ENCODE data around the gene DOCK10.

DOCK10 gene

DNA sequence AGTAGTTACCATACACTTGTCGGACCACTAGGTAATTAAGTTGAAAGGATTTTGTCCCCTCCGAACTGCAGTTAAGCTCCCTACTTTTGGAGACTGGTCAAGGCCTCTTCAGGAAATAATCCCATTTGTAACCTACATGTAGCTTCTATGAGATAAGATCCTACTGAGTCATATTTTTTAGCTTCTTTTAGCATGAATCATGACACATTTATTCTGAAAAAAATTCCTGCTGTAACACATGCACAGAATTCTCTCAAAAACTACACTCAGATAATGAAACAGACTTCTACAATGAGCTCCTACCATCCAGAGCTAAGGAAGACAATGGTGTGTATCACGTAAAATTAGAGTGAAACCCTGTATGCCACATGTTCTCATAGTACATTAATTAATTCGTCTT, 225.5 kb downstream of the DOCK10 start:
- Histone ChIP-seq H3K4me3 (ENCODE audit: low read depth, low read length) (peak overlapping the region; percentile 14; the same call in 1 of the 2 replicates), H3K79me2 (ENCODE audit: control insufficient read depth, insufficient read depth, low read length, unreplicated experiment) (no peaks in the 10 kb centered on the region), H3K4me1 (ENCODE audit: control insufficient read depth, insufficient read depth, low read length, unreplicated experiment) (peaks cover 31% of the 10 kb centered on the region), H3K27ac (ENCODE audit: low read depth, low read length) (peak overlapping the region; percentile 41), H3K27me3 (ENCODE audit: insufficient read depth, low read length) (no peaks in the 10 kb centered on the region), H2AFZ (ENCODE audit: low read length, unreplicated experiment) (no peak overlapping the region), H3K36me3 (ENCODE audit: insufficient read depth, low read length) (peaks cover 35% of the 10 kb centered on the region)

DNA sequence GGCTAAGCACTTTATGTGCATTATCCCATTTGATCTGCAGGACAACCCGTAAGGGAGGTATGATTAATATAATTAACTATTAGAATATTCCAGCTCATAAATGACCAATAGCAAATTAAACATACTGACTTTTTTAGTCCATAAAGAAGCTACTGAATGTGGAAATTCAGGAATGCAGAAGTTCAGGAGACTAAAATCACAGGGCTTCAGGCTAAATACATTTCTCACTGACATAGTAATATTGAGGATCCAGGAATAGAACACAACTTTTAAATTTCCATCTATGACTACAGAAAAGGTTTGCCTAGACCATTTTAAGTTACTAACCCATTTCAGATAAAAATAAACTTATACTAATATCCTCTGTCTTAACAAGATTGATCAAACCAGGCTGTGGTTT, 228.7 kb downstream of the DOCK10 start:
- Histone ChIP-seq H3K4me1 (ENCODE audit: control insufficient read depth, insufficient read depth, low read length, unreplicated experiment) (peaks cover 21% of the 10 kb centered on the region), H3K27ac (ENCODE audit: low read depth, low read length) (no peak overlapping the region), H3K4me3 (ENCODE audit: low read depth, low read length) (no peak overlapping the region), H3K27me3 (ENCODE audit: insufficient read depth, low read length) (no peaks in the 10 kb centered on the region), H3K36me3 (ENCODE audit: insufficient read depth, low read length) (peaks cover 28% of the 10 kb centered on the region), H3K79me2 (ENCODE audit: control insufficient read depth, insufficient read depth, low read length, unreplicated experiment) (no peaks in the 10 kb centered on the region), H2AFZ (ENCODE audit: low read length, unreplicated experiment) (no peak overlapping the region)

DNA sequence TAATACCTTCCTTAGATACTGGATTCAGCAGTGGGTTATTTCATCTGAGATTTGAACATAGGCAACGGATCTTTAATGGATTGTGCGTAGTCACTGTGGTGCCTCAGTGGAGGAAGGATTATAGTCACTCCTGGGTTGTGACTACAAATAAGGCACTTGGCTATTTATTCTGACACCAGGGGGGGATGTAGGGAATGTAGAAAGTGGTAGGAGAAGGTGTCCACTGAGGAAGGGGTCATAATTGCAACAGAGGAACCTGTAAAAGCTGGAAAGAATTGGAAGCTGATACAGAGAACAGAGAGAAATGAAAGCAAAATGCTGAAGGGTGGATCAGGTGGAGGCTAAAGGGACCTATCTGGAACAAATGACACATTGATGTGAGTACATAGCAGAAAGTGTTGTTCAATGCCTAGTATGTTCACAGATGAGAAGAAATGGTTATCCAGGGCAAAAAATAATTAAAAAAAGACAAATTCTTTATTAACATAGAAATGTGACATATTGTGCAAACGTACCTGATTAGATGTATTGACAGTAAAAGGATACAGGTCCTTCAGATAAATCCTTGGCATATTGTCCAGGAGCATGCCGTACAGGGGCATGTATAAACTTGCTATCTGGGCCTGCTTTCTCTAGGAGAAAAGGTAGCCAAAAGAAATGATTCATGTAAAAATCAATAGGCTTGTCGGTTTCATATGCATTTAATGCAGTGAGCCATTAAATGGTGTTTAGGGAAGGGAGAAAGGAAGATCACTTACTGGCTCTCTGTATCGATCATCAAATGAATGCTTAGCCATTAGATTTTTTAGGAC, 234.9 kb downstream of the DOCK10 start:
- H3K4me3 ChIP-seq (ENCODE audit: low read depth, low read length): no peak overlapping the region
- H3K27ac ChIP-seq (ENCODE audit: low read depth, low read length): no peak overlapping the region
- H3K79me2 ChIP-seq (ENCODE audit: control insufficient read depth, insufficient read depth, low read length, unreplicated experiment): no peaks in the 10 kb centered on the region
- no peak overlapping the region for H2AFZ ChIP-seq (ENCODE audit: low read length, unreplicated experiment)
- H3K27me3 ChIP-seq (ENCODE audit: insufficient read depth, low read length): no peaks in the 10 kb centered on the region
- peaks cover 24% of the 10 kb centered on the region for H3K36me3 ChIP-seq (ENCODE audit: insufficient read depth, low read length)
- peaks cover 8% of the 10 kb centered on the region for H3K4me1 ChIP-seq (ENCODE audit: control insufficient read depth, insufficient read depth, low read length, unreplicated experiment)

DNA sequence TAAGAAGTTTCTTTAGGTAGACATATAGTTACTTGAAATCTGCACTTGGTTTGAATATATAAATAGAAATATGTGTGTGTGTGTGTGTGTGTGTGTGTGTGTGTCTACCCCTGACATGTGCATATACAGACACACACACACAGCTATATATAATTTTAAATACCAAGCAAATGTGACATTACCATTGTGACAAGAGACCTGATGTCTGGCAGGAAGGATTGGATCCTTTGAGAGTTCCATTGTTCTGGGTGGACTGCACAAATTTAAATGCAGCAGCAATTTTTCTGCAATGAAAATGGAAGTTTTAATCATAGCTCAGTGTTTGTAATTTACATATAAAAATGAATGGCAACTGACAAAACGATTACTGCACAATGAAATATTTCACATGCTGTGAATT, 238.3 kb downstream of the DOCK10 start:
- H3K36me3 ChIP-seq (ENCODE audit: insufficient read depth, low read length): peaks cover 38% of the 10 kb centered on the region

DNA sequence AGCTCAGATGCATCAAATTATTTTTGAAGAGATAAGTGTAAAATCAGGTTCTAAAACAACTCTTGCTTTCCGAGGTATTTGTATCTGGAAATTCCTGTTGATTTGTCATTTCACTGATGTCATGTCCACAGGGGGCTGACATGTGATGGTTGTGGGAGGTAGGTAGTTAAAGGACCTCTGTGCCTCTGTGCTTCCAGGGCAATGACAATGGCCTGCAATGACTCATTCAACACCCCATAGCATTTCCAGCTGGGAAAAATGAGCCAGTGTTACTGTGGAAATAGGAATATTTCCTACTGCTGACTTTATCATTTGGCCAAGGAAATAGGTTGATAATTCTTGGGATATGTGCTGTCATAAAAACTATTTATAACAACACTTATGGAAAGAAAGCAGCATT, 239.9 kb downstream of the DOCK10 start:
- Histone ChIP-seq H3K79me2 (ENCODE audit: control insufficient read depth, insufficient read depth, low read length, unreplicated experiment) (no peaks in the 10 kb centered on the region), H3K4me1 (ENCODE audit: control insufficient read depth, insufficient read depth, low read length, unreplicated experiment) (peaks cover 11% of the 10 kb centered on the region), H2AFZ (ENCODE audit: low read length, unreplicated experiment) (no peak overlapping the region), H3K4me3 (ENCODE audit: low read depth, low read length) (no peak overlapping the region), H3K27me3 (ENCODE audit: insufficient read depth, low read length) (no peaks in the 10 kb centered on the region), H3K27ac (ENCODE audit: low read depth, low read length) (peak overlapping the region; percentile 48; the same call in 1 of the 2 replicates), H3K36me3 (ENCODE audit: insufficient read depth, low read length) (peaks cover 34% of the 10 kb centered on the region)

More for the DNA sequence above, 238.3 kb downstream of the DOCK10 start:
- Histone ChIP-seq H3K79me2 (ENCODE audit: control insufficient read depth, insufficient read depth, low read length, unreplicated experiment) (no peaks in the 10 kb centered on the region), H3K27me3 (ENCODE audit: insufficient read depth, low read length) (no peaks in the 10 kb centered on the region), H3K4me3 (ENCODE audit: low read depth, low read length) (no peak overlapping the region), H2AFZ (ENCODE audit: low read length, unreplicated experiment) (no peak overlapping the region), H3K27ac (ENCODE audit: low read depth, low read length) (no peak overlapping the region), H3K4me1 (ENCODE audit: control insufficient read depth, insufficient read depth, low read length, unreplicated experiment) (peaks cover 11% of the 10 kb centered on the region)

DNA sequence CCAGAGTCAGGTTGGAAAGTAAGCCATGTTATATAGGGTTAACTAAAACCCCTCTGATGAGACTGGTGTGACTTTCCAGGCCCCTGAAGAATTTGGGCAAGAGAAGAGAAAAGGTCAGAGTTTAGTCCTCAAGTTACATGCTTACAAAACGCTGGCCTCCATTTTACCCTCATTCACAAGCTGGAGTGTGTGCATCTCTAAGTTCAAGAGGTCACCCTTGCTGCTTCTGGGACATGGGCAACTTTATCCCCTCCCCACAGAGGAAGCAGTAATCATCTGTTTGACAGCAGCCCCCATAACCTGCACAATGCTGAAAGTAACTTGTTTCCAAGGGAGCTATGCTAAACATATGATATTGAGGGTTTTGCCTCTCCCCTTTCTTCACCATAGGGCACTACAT, 240.9 kb downstream of the DOCK10 start:
- Histone ChIP-seq H3K36me3 (ENCODE audit: insufficient read depth, low read length) (peaks cover 34% of the 10 kb centered on the region), H3K79me2 (ENCODE audit: control insufficient read depth, insufficient read depth, low read length, unreplicated experiment) (no peaks in the 10 kb centered on the region), H3K27me3 (ENCODE audit: insufficient read depth, low read length) (no peaks in the 10 kb centered on the region), H3K27ac (ENCODE audit: low read depth, low read length) (0 out of 2 replicates have a peak overlapping the region, but pooled peaks have one; percentile 10), H3K4me1 (ENCODE audit: control insufficient read depth, insufficient read depth, low read length, unreplicated experiment) (peaks cover 11% of the 10 kb centered on the region), H2AFZ (ENCODE audit: low read length, unreplicated experiment) (no peak overlapping the region), H3K4me3 (ENCODE audit: low read depth, low read length) (no peak overlapping the region)

DNA sequence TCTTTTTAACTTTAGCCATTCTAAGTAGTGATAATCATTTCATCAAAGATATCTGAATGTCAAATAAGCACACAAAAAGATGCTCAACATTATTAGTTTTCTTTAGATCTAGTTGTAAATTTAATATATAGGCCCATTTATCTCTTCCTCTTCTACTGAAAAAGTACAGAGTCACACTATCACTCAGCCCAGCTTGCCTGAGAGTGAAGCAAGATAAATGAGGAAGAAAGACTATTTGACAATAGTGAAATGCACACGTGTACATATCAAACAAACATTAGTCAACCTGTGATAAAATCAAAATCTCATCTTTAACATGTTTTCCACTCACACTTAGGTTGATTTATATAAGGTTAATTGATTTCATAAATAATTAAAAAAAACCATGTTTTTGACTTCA, 242.6 kb downstream of the DOCK10 start:
- Histone ChIP-seq H2AFZ (ENCODE audit: low read length, unreplicated experiment) (no peak overlapping the region), H3K36me3 (ENCODE audit: insufficient read depth, low read length) (peaks cover 27% of the 10 kb centered on the region), H3K79me2 (ENCODE audit: control insufficient read depth, insufficient read depth, low read length, unreplicated experiment) (no peaks in the 10 kb centered on the region), H3K27ac (ENCODE audit: low read depth, low read length) (no peak overlapping the region), H3K4me3 (ENCODE audit: low read depth, low read length) (no peak overlapping the region), H3K4me1 (ENCODE audit: control insufficient read depth, insufficient read depth, low read length, unreplicated experiment) (peaks cover 11% of the 10 kb centered on the region), H3K27me3 (ENCODE audit: insufficient read depth, low read length) (no peaks in the 10 kb centered on the region)

DNA sequence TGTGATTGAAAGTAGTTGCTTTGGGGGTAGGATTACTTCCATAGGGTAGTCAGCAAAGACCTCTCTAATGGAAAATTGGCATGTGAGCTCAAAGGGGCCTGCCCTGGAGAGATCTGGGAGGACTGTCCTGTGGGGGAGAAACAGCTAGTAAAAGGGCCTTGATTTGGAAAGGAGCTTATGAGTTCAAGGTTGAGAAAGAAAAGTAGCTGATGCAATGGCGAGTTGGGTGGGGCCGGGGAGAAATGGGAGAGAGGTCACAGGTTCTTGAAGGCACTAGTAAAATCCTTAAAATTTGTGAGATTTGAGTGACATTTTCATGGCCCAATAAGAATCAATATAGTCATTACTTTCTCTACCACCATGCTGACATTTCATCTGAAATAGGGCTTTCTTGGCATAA, 244.1 kb downstream of the DOCK10 start:
- Histone ChIP-seq H3K36me3 (ENCODE audit: insufficient read depth, low read length) (peaks cover 31% of the 10 kb centered on the region), H3K4me1 (ENCODE audit: control insufficient read depth, insufficient read depth, low read length, unreplicated experiment) (peaks cover 11% of the 10 kb centered on the region), H3K27me3 (ENCODE audit: insufficient read depth, low read length) (no peaks in the 10 kb centered on the region), H3K79me2 (ENCODE audit: control insufficient read depth, insufficient read depth, low read length, unreplicated experiment) (no peaks in the 10 kb centered on the region), H2AFZ (ENCODE audit: low read length, unreplicated experiment) (no peak overlapping the region), H3K27ac (ENCODE audit: low read depth, low read length) (no peak overlapping the region), H3K4me3 (ENCODE audit: low read depth, low read length) (no peak overlapping the region)

DNA sequence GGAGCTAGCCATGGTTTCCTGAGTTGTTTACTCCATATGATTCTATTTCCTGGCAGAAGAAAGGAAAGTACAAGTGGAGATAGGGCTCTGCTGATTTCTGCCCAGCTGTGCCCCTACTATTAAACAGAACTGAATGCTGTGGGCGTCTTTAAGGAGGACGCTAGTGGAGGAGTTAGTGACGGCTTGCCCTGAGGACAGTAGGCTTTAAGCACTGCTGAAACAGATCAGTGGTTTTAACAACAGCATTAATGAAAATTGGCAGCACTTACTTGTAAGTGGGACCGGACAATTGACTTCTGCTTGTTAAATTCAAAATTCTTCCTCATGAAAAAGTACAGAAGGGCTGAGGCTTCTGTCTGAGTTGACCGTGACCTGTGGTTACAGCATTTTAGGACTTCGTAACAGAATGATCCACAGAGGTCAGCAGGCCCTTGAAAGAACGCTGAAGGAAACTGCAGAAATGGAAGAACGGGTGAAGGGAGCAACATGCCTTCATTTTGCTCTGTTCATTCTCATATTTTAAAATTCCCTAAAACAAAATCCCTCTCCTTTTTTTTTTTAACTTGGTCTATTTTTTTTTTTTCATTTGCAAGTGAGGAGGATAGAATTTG, 245.5 kb downstream of the DOCK10 start:
- Histone ChIP-seq H3K79me2 (ENCODE audit: control insufficient read depth, insufficient read depth, low read length, unreplicated experiment) (no peaks in the 10 kb centered on the region), H2AFZ (ENCODE audit: low read length, unreplicated experiment) (no peak overlapping the region), H3K36me3 (ENCODE audit: insufficient read depth, low read length) (peaks cover 24% of the 10 kb centered on the region), H3K4me3 (ENCODE audit: low read depth, low read length) (no peak overlapping the region), H3K27me3 (ENCODE audit: insufficient read depth, low read length) (no peaks in the 10 kb centered on the region), H3K27ac (ENCODE audit: low read depth, low read length) (no peak overlapping the region), H3K4me1 (ENCODE audit: control insufficient read depth, insufficient read depth, low read length, unreplicated experiment) (no peaks in the 10 kb centered on the region)

DNA sequence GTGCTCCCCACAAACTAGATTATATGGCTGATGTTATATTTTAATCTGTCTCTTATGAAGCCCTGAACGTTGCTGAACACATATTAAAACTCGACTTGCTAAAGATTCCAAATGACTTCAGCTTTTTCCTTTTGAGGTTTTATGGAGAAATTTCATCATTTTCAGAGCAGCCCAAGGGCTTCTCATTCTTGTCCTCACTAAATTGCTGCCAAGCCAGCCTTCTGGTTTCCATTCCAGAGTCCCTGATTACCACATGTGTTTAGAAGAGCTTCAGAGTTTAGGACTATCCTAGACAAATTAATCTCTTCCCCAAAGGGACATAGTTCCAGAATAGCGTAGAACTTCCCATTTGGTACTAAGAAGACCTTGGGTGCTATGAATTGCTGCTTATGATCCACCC, 248.3 kb downstream of the DOCK10 start:
- H3K4me3 ChIP-seq (ENCODE audit: low read depth, low read length): no peak overlapping the region
- H3K36me3 ChIP-seq (ENCODE audit: insufficient read depth, low read length): peaks cover 26% of the 10 kb centered on the region
- H3K79me2 ChIP-seq (ENCODE audit: control insufficient read depth, insufficient read depth, low read length, unreplicated experiment): no peaks in the 10 kb centered on the region
- H3K27me3 ChIP-seq (ENCODE audit: insufficient read depth, low read length): no peaks in the 10 kb centered on the region
- H3K27ac ChIP-seq (ENCODE audit: low read depth, low read length): no peak overlapping the region
- no peak overlapping the region for H2AFZ ChIP-seq (ENCODE audit: low read length, unreplicated experiment)
- no peaks in the 10 kb centered on the region for H3K4me1 ChIP-seq (ENCODE audit: control insufficient read depth, insufficient read depth, low read length, unreplicated experiment)

DNA sequence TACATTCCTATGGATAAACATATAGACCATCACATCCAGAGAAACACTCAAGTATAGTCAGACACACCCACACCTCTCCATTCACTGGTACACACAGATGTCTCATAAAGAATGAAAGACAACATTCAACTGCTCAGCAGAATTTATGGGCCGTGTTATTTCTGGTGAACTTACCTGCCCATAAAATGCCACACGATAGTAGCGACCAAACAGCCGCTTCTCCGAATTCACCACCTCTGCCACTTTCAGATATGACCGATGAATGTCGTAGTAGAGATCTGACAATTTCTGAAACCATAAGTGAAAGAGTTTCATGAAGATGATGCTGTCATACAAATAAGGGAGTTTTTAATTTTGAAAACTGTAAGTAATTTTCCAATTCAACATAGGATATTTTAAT, 255.4 kb downstream of the DOCK10 start:
- no peaks in the 10 kb centered on the region for H3K27me3 ChIP-seq (ENCODE audit: insufficient read depth, low read length)
- H3K36me3 ChIP-seq (ENCODE audit: insufficient read depth, low read length): peaks cover 29% of the 10 kb centered on the region
- H3K4me3 ChIP-seq (ENCODE audit: low read depth, low read length): no peak overlapping the region
- H3K27ac ChIP-seq (ENCODE audit: low read depth, low read length): no peak overlapping the region
- no peak overlapping the region for H2AFZ ChIP-seq (ENCODE audit: low read length, unreplicated experiment)
- no peaks in the 10 kb centered on the region for H3K79me2 ChIP-seq (ENCODE audit: control insufficient read depth, insufficient read depth, low read length, unreplicated experiment)
- no peaks in the 10 kb centered on the region for H3K4me1 ChIP-seq (ENCODE audit: control insufficient read depth, insufficient read depth, low read length, unreplicated experiment)
